GM23248 (cell line): Measurements from ENCODE around the gene SLC22A13. TPM values are rescaled to one million over a fixed set of nuclear protein-coding genes. Genes with fewer than 3 reads are reported as not detected.

ENCODE experiments used
- DNase-seq: peaks from one replicate; pipeline ENCODE4 v3.0.0-alpha.2; 2015
- H2AFZ ChIP-seq: fragments of 200-600 bp; sonication (generic); 2 replicates; pipeline ENCODE4 v1.6.1; 2016; ENCODE audit warnings: antibody characterized with exemption
- H3F3A ChIP-seq: fragments of 200-600 bp; sonication (generic); 2 replicates; pipeline ENCODE4 v1.6.1; 2016; ENCODE audit warnings: mild to moderate bottlenecking, antibody characterized with exemption, mixed run types; ENCODE audit not compliant: insufficient read depth
- H3K27ac ChIP-seq: fragments of 200-600 bp; sonication (generic); 2 replicates; pipeline ENCODE4 v1.5.1; 2016; ENCODE audit warnings: mild to moderate bottlenecking
- H3K27me3 ChIP-seq: fragments of 200-600 bp; sonication (generic); replicated peaks from 2 replicates; pipeline ENCODE4 v1.6.1; 2016; ENCODE audit warnings: mild to moderate bottlenecking; ENCODE audit not compliant: insufficient read depth
- H3K36me3 ChIP-seq: fragments of 200-600 bp; sonication (generic); 2 replicates; pipeline ENCODE4 v1.6.1; 2016; ENCODE audit warnings: low read depth, mild to moderate bottlenecking
- H3K4me1 ChIP-seq: fragments of 200-600 bp; sonication (generic); 2 replicates; pipeline ENCODE4 v1.6.1; 2016; ENCODE audit warnings: mild to moderate bottlenecking; ENCODE audit not compliant: insufficient read depth
- H3K4me2 ChIP-seq: fragments of 200-600 bp; sonication (generic); one replicate; pipeline ENCODE4 v1.6.1; 2016; ENCODE audit warnings: mild to moderate bottlenecking; ENCODE audit not compliant: unreplicated experiment
- H3K4me3 ChIP-seq: fragments of 200-600 bp; sonication (generic); 2 replicates; pipeline ENCODE4 v1.5.1; 2016; ENCODE audit warnings: mild to moderate bottlenecking
- H3K79me2 ChIP-seq: fragments of 200-600 bp; sonication (generic); 2 replicates; pipeline ENCODE4 v1.6.1; 2016; ENCODE audit warnings: mild to moderate bottlenecking; ENCODE audit not compliant: insufficient read depth
- H3K9ac ChIP-seq: fragments of 200-600 bp; sonication (generic); 2 replicates; pipeline ENCODE4 v1.6.1; 2016; ENCODE audit warnings: mild to moderate bottlenecking
- H3K9me2 ChIP-seq: fragments of 200-600 bp; sonication (generic); 2 replicates; pipeline ENCODE4 v1.6.1; 2016; ENCODE audit warnings: mixed run types, mild to moderate bottlenecking, moderate library complexity; ENCODE audit not compliant: insufficient read depth
- H3K9me3 ChIP-seq: fragments of 200-600 bp; sonication (generic); one replicate; pipeline ENCODE4 v1.6.1; 2017; ENCODE audit warnings: low read depth
- H4K20me1 ChIP-seq: fragments of 200-600 bp; sonication (generic); 2 replicates; pipeline ENCODE4 v1.6.0; 2016; ENCODE audit not compliant: insufficient read depth
- EZH2 ChIP-seq: fragments of 200-600 bp; sonication (generic); IDR thresholded peaks from 2 replicates; pipeline ENCODE4 v1.6.1; 2018; ENCODE audit warnings: antibody characterized with exemption, mild to moderate bottlenecking; ENCODE audit not compliant: insufficient read depth, poor library complexity, severe bottlenecking
- EZH2phosphoT487 ChIP-seq: fragments of 200-600 bp; sonication (generic); IDR thresholded peaks from 2 replicates; pipeline ENCODE4 v1.6.1; 2018; ENCODE audit warnings: antibody characterized with exemption, moderate library complexity, mild to moderate bottlenecking, low read depth; ENCODE audit not compliant: insufficient read depth
- WGBS, 2 experiments: methylation state at CpG; one replicate each; pipeline ENCODE4 v1.1.6; 2015 to 2017; ENCODE audit warnings: low lambda C conversion rate in 2 of 2, low coverage in 1 of 2; ENCODE audit errors: missing lambda C conversion rate in 2 of 2; 5-methylcytosine and 5-hydroxymethylcytosine counted together
- in situ Hi-C: fragments of 300-500 bp; cut with MboI; formaldehyde crosslinking; loops from 2 replicates; pipeline ENCODE4 v1.15.0; 2020
- polyA plus RNA-seq: library from polyadenylated mRNA; unstranded; fragments of >200 nt; fragmentation: Nextera tagmentation; extraction: Ambion mirVana; gene quantifications from 2 replicates; pipeline ENCODE4 v1.2.1, GENCODE V29; 2016
- total RNA-seq: library from RNA; depleted of rRNA; stranded (reverse); fragments of >200 nt; shearing (Covaris generic); gene quantifications from 2 replicates; pipeline ENCODE4 v1.2.3, GENCODE V29; 2014

SLC22A13 gene
- total and polyA plus RNA-seq, 2 experiments from 2014 or later = 0.86 TPM; not detected in 1

DNA sequence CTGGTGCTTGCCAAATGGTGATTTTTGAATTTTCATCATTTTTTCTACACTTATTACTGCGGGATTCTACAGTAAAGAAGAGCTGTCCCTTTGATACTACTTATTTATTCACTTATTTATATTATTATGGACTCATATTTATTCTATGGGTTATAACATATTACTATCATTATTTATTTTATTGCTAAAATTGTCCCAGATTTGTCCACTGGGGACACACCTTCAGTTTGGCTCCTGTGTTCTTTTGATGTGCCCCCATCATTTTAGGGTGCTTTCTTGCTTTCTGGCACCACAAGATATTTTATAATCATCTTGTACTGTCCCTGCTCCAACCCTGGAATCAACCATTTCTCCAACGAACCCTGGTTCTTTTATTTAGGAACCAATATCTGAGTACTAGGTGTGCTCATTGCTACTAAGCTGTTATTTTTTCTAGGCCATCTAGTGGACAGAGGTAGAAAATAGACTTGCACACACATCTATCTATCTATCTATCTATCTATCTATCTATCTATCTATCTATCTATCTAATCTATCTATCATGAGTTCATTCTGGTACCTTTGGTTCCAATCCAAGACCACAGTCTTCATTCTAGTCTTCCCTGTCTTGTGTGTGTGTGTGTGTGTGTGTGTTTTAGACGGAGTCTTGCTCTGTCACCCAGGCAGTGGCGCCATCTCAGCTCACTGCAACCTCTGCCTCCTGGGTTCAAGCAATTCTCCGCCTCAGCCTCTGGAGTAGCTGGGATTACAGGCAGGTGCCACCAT, 32.5 kb downstream of the SLC22A13 start:
- Histone ChIP-seq H3K4me3 (no peak overlapping the region), H4K20me1 (no peaks in the 10 kb centered on the region), H3K4me1 (no peaks in the 10 kb centered on the region), H3K79me2 (no peaks in the 10 kb centered on the region), H3K4me2 (no peak overlapping the region), H3K27me3 (no peaks in the 10 kb centered on the region), H3K9me3 (no peaks in the 10 kb centered on the region), H3K9ac (no peak overlapping the region), H3K27ac (no peak overlapping the region), H3K9me2 (no peaks in the 10 kb centered on the region), H3F3A (no peaks in the 10 kb centered on the region), H3K36me3 (no peaks in the 10 kb centered on the region), H2AFZ (no peak overlapping the region)
- TF ChIP-seq EZH2phosphoT487 = no peak
- TF ChIP-seq EZH2 = no peak
- 59 to 70% methylated on average over 5 of the region's 5 CpGs for WGBS, 2 experiments
- in situ Hi-C loops = no loop called here
- DNase-seq = peak; percentile 43

DNA sequence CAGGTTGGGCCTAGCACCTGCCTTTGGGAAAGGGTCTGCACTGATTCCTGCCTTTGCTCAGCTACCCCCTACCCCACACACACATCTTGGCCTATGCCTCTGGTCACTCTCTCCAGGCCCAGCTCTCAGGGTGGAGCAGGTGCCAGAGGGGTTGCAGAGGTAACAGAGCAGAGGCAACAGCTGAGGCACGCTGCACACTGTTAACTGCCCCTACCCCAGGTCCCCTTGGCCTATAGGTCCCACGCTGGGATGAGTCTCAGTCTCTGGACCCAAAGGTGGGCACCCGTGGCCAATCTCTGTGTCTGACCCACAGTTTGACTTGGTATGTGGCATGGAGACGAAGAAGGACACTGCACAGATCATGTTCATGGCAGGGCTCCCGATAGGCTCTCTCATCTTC, 41.3 kb downstream of the SLC22A13 start:
- H3K9me3 ChIP-seq = no peaks in the 10 kb centered on the region

DNA sequence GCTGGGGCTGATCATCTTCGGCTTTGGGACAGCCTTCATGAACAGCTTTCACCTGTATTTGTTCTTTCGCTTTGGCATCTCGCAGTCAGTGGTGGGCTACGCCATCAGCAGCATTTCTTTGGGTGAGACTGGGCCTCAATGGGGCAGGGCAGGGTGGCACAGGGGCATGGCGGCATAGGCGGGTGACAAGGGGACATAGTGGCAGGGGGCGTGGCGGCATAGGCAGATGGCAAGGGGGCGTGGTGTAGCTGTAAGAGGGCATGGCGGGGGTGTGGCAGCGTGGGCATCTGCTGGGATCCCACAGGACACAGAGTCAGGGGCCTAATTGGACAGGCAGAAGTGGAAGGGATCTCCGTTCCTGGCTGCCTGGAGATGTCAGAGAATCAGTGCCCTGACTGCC, 42.0 kb downstream of the SLC22A13 start:
- in situ Hi-C loops = no loop called here
- 93 to 96% methylated on average over 12 of the region's 12 CpGs for WGBS, 2 experiments

More for the DNA sequence above, 41.3 kb downstream of the SLC22A13 start:
- Histone ChIP-seq H3K9ac (no peak overlapping the region), H3K9me2 (no peaks in the 10 kb centered on the region), H3K4me3 (no peak overlapping the region), H3K27me3 (no peaks in the 10 kb centered on the region), H3K4me1 (no peaks in the 10 kb centered on the region), H4K20me1 (no peaks in the 10 kb centered on the region), H3F3A (no peaks in the 10 kb centered on the region), H3K27ac (no peak overlapping the region), H3K79me2 (no peaks in the 10 kb centered on the region), H3K4me2 (no peak overlapping the region), H3K36me3 (no peaks in the 10 kb centered on the region), H2AFZ (no peak overlapping the region)
- in situ Hi-C loops = no loop called here
- DNase-seq = no peak
- 75 to 79% methylated on average over 5 of the region's 5 CpGs for WGBS, 2 experiments
- TF ChIP-seq EZH2phosphoT487 = no peak
- no peak for TF ChIP-seq EZH2

DNA sequence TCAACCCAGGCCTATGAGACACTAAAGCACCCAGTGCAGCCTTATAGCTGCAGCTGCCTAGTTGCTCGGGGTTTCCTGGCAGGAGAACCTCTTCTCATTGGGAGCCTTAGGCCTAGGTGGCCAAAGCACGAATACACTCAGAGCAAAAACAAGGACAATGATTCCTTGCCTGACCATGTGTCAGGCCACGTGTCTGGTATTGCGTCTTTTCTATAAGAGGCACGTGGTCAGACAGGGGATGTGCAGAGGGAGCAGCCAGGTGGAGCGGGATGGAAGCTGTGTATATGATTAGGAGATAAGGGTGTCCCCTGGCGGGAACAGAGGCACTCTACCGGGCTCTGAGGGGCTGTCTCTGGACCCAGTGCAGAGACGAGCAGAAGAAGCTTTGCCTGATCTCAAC, 42.8 kb downstream of the SLC22A13 start:
- no peaks in the 10 kb centered on the region for H3K9me3 ChIP-seq
- H3K4me1 ChIP-seq = no peaks in the 10 kb centered on the region
- DNase-seq = no peak
- H3K79me2 ChIP-seq = no peaks in the 10 kb centered on the region
- no peaks in the 10 kb centered on the region for H3K36me3 ChIP-seq
- TF ChIP-seq EZH2 (no peak), EZH2phosphoT487 (no peak)
- H3K9me2 ChIP-seq = no peaks in the 10 kb centered on the region
- H3K4me2 ChIP-seq = no peak overlapping the region
- 79 to 86% methylated on average over 9 of the region's 9 CpGs for WGBS, 2 experiments
- no peak overlapping the region for H3K27ac ChIP-seq
- H3F3A ChIP-seq = no peaks in the 10 kb centered on the region
- H3K4me3 ChIP-seq = no peak overlapping the region
- H3K27me3 ChIP-seq = no peaks in the 10 kb centered on the region
- in situ Hi-C loops = no loop called here
- H2AFZ ChIP-seq = no peak overlapping the region
- no peak overlapping the region for H3K9ac ChIP-seq
- H4K20me1 ChIP-seq = no peaks in the 10 kb centered on the region

More for the DNA sequence above, 42.0 kb downstream of the SLC22A13 start:
- DNase-seq = no peak
- Histone ChIP-seq H3K9me2 (no peaks in the 10 kb centered on the region), H3F3A (no peaks in the 10 kb centered on the region), H3K79me2 (no peaks in the 10 kb centered on the region), H3K27me3 (no peaks in the 10 kb centered on the region), H3K4me1 (no peaks in the 10 kb centered on the region), H3K4me3 (no peak overlapping the region), H3K27ac (no peak overlapping the region), H3K9me3 (no peaks in the 10 kb centered on the region), H2AFZ (no peak overlapping the region), H3K36me3 (no peaks in the 10 kb centered on the region), H3K9ac (no peak overlapping the region), H4K20me1 (no peaks in the 10 kb centered on the region), H3K4me2 (no peak overlapping the region)
- TF ChIP-seq EZH2 = no peak
- no peak for TF ChIP-seq EZH2phosphoT487
